ENCODE data around the gene NR3C2.
"Not testable (repeated sequence)": the region's sequence is repeated elsewhere in the genome, so short reads cannot be mapped to it uniquely, and the experiment has no call there.

The NR3C2 gene

DNA sequence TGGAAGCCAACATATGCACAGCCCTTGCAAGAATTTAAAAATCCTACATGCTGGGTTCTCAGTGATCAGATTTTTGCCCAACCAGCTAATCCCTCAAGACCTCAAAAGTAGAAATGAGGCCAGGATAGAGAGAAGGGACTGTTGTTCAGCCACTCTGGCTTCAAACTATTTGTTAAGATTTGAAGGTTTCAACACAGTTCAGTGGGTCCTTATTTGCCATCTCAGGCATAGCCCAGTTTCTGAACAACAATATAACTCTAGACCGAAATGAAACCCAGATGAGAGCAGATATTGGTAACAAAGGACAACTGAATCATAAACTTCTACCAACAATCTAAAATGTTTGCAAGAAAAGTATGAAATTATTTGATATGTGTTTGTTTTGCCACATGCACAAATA, 237.3 kb downstream of the NR3C2 start:
- no peaks in the 10 kb centered on the region for H3K27me3 ChIP-seq (replicated peaks; ENCODE audit: control insufficient read depth, insufficient read depth, low read length, poor library complexity, severe bottlenecking)
- H3K4me1 ChIP-seq (ENCODE audit: control insufficient read depth, insufficient read depth, low read length, poor library complexity, severe bottlenecking), result no peaks in the 10 kb centered on the region
- no peaks in the 10 kb centered on the region for H3K36me3 ChIP-seq (ENCODE audit: control insufficient read depth, insufficient read depth, low read length)
- H3K27ac ChIP-seq (ENCODE audit: insufficient read depth, low read length, poor library complexity, severe bottlenecking), result no peak overlapping the region
- no peaks in the 10 kb centered on the region for H3K9me3 ChIP-seq (ENCODE audit: control insufficient read depth, low read length)
- no peak overlapping the region for H3K4me3 ChIP-seq (ENCODE audit: insufficient read depth, low read depth, low read length, poor library complexity, severe bottlenecking)
- no peak for DNase-seq

DNA sequence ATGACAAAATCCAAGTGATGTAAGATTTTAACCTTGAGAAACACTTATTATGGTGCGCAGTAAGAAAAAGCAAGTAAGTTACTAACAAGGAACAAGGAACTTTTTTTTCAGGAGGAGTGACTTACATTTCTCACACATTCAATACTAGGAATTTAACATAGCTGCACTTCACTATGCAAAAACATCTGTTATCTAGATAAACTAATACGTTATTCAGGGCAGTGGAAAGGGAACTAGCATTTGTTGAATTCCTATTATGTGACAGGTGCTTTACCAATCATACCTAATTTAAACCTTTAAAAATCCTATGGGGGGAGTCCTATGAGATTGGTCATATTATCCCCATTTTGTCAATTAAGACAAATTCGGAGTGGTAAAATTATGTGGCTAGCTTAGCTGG, 238.0 kb downstream of the NR3C2 start:
- Histone ChIP-seq H3K27ac (ENCODE audit: insufficient read depth, low read length, poor library complexity, severe bottlenecking) (no peak overlapping the region), H3K4me3 (ENCODE audit: insufficient read depth, low read depth, low read length, poor library complexity, severe bottlenecking) (no peak overlapping the region), H3K27me3 (replicated peaks; ENCODE audit: control insufficient read depth, insufficient read depth, low read length, poor library complexity, severe bottlenecking) (no peaks in the 10 kb centered on the region), H3K36me3 (ENCODE audit: control insufficient read depth, insufficient read depth, low read length) (no peaks in the 10 kb centered on the region), H3K4me1 (ENCODE audit: control insufficient read depth, insufficient read depth, low read length, poor library complexity, severe bottlenecking) (no peaks in the 10 kb centered on the region), H3K9me3 (ENCODE audit: control insufficient read depth, low read length) (no peaks in the 10 kb centered on the region)
- no peak for DNase-seq

DNA sequence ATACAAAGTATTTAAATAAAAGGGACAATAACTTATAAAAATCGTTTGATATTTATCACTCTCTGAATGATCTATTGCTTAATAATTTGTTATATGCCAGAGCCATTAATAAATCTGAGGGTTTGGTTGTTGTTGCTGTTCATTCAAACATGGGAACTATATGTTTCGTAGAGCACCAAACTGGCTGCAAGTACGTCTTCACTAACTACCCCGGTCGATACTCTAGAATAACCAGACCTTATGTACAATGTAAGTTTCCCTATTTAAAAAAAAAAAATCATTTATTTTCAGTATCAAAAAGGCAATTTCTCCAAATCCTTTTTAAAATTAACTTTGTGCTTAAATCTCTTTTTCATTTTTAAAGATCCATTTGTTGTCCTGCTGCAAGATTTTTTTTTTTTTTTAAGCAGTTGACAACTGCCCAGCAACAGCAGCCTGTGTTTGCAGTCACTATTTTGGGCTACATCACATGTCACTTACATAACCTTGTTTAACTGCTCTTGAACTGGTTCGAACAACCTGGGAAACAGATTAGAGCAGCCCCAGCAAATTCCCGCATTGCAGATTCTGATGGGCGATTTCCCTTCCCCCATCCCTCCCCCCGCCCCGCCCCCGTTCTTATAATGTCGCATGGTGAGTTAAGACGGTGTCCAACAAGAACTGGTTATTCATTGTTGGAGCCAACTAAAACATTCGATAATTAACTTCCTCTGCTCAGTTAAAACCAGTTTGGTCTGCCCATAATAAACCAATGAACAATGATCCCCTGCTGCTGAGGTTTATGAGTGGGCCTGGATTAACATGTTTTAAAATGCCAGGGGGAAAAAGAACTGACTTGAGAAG, 238.9 kb downstream of the NR3C2 start:
- no peak for DNase-seq
- Histone ChIP-seq H3K27me3 (replicated peaks; ENCODE audit: control insufficient read depth, insufficient read depth, low read length, poor library complexity, severe bottlenecking) (no peaks in the 10 kb centered on the region), H3K36me3 (ENCODE audit: control insufficient read depth, insufficient read depth, low read length) (no peaks in the 10 kb centered on the region), H3K9me3 (ENCODE audit: control insufficient read depth, low read length) (no peaks in the 10 kb centered on the region), H3K27ac (ENCODE audit: insufficient read depth, low read length, poor library complexity, severe bottlenecking) (no peak overlapping the region), H3K4me1 (ENCODE audit: control insufficient read depth, insufficient read depth, low read length, poor library complexity, severe bottlenecking) (no peaks in the 10 kb centered on the region), H3K4me3 (ENCODE audit: insufficient read depth, low read depth, low read length, poor library complexity, severe bottlenecking) (no peak overlapping the region)

DNA sequence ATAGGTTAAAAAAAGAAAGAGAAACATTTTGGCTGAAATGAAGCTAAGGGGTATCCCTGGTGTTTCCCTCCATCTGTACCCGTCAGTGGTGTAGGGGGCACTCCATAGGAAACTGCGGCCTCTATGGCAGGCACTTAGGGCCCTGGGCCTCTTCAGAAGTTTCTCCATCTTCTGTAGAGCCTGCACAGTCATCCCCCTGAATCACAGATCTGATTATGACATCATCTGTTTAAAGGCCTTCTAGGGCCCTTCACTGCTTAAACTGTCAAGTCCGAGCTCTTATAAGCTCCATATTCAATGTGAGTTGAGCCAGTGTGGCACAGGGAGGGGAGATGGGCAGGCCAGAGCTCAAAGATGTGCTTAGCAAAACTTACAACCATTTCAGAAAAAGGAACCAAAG, 241.3 kb downstream of the NR3C2 start:
- no peak for DNase-seq
- Histone ChIP-seq H3K9me3 (ENCODE audit: control insufficient read depth, low read length) (no peaks in the 10 kb centered on the region), H3K27me3 (replicated peaks; ENCODE audit: control insufficient read depth, insufficient read depth, low read length, poor library complexity, severe bottlenecking) (no peaks in the 10 kb centered on the region), H3K4me3 (ENCODE audit: insufficient read depth, low read depth, low read length, poor library complexity, severe bottlenecking) (no peak overlapping the region), H3K4me1 (ENCODE audit: control insufficient read depth, insufficient read depth, low read length, poor library complexity, severe bottlenecking) (no peaks in the 10 kb centered on the region), H3K27ac (ENCODE audit: insufficient read depth, low read length, poor library complexity, severe bottlenecking) (no peak overlapping the region), H3K36me3 (ENCODE audit: control insufficient read depth, insufficient read depth, low read length) (no peaks in the 10 kb centered on the region)

DNA sequence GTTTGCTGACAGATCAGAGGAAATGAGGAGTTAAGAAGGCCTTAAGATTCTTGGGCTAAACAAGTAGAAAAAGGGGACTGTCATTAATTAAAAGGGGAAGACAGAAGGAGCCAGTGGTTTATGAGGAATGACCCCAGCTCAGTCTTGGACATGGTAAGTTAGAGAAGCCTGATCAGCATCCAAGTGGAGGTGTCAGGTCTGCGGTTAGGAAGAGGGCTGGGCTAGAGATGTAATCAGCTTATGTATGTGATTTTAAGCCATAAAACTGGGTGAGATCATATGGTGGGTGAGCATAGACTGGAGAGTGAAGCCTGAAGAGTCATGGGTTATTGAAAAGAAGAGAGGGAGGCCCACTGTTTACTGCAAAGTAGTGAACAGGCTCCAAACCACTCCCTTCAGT, 246.1 kb downstream of the NR3C2 start:
- no peak overlapping the region for H3K27ac ChIP-seq (ENCODE audit: insufficient read depth, low read length, poor library complexity, severe bottlenecking)
- H3K9me3 ChIP-seq (ENCODE audit: control insufficient read depth, low read length), result no peaks in the 10 kb centered on the region
- no peaks in the 10 kb centered on the region for H3K4me1 ChIP-seq (ENCODE audit: control insufficient read depth, insufficient read depth, low read length, poor library complexity, severe bottlenecking)
- H3K27me3 ChIP-seq (replicated peaks; ENCODE audit: control insufficient read depth, insufficient read depth, low read length, poor library complexity, severe bottlenecking), result no peaks in the 10 kb centered on the region
- H3K36me3 ChIP-seq (ENCODE audit: control insufficient read depth, insufficient read depth, low read length), result peaks cover 18% of the 10 kb centered on the region
- no peak overlapping the region for H3K4me3 ChIP-seq (ENCODE audit: insufficient read depth, low read depth, low read length, poor library complexity, severe bottlenecking)
- DNase-seq, result no peak

DNA sequence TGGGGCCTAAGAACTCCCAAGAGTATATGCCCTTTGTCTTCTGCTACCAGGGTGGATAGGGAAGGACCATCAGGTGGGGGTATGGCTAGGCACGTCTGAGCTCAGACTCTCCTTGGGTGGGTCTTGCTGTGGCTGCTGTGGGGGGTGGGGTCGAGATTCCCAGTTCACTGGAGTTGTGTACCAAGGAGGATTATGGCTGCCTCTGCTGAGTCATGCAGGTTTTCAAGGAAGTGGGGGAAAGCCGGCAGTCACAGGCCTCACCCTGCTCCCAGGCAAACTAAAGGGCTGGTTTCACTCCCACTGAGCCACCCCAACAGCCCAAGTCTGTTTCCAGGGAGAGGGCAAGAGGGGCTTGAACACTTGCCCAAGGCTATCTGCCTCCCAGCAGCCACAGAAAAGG, 249.7 kb downstream of the NR3C2 start:
- H3K9me3 ChIP-seq (ENCODE audit: control insufficient read depth, low read length), result no peaks in the 10 kb centered on the region
- H3K27ac ChIP-seq (ENCODE audit: insufficient read depth, low read length, poor library complexity, severe bottlenecking), result no peak overlapping the region
- peaks cover 18% of the 10 kb centered on the region for H3K36me3 ChIP-seq (ENCODE audit: control insufficient read depth, insufficient read depth, low read length)
- H3K4me1 ChIP-seq (ENCODE audit: control insufficient read depth, insufficient read depth, low read length, poor library complexity, severe bottlenecking), result no peaks in the 10 kb centered on the region
- DNase-seq, result no peak
- H3K4me3 ChIP-seq (ENCODE audit: insufficient read depth, low read depth, low read length, poor library complexity, severe bottlenecking), result no peak overlapping the region
- no peaks in the 10 kb centered on the region for H3K27me3 ChIP-seq (replicated peaks; ENCODE audit: control insufficient read depth, insufficient read depth, low read length, poor library complexity, severe bottlenecking)

DNA sequence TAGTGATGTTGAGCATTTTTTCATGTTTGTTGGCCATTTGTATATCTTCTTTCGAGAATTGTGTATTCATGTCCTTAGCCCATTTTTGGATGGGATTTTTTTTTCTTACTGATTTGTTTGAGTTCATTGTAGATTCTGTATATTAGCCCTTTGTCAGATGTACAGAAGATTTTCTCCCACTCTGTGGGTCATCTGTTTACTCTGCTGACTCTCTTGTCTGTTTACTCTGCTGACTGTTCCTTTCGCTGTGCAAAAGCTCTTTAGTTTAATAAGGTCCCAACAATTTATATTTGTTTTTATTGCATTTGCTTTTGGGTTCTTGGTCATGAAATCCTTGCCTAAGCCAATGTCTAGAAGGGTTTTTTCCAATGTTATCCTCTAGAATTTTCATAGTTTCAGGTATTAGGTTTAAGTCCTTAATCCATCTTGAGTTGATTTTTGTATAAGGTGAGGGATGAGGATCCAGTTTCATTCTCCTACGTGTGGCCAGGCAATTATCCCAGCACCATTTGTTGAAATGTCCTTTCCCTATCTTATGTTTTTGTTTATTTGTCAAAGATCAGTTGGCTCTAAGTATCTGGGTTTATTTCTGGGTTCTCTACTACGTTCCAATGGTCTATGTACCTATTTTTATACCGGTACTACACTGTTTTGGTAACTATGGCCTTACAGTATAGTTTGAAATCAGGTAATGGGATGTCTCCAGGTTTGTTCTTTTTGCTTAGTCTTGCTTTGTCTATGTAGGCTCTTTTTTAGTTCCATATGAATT, 254.6 kb downstream of the NR3C2 start:
- not testable (repeated sequence) for DNase-seq; H3K4me3 ChIP-seq (ENCODE audit: insufficient read depth, low read depth, low read length, poor library complexity, severe bottlenecking); H3K27ac ChIP-seq (ENCODE audit: insufficient read depth, low read length, poor library complexity, severe bottlenecking); H3K27me3 ChIP-seq (replicated peaks; ENCODE audit: control insufficient read depth, insufficient read depth, low read length, poor library complexity, severe bottlenecking); H3K4me1 ChIP-seq (ENCODE audit: control insufficient read depth, insufficient read depth, low read length, poor library complexity, severe bottlenecking); H3K36me3 ChIP-seq (ENCODE audit: control insufficient read depth, insufficient read depth, low read length); H3K9me3 ChIP-seq (ENCODE audit: control insufficient read depth, low read length)

DNA sequence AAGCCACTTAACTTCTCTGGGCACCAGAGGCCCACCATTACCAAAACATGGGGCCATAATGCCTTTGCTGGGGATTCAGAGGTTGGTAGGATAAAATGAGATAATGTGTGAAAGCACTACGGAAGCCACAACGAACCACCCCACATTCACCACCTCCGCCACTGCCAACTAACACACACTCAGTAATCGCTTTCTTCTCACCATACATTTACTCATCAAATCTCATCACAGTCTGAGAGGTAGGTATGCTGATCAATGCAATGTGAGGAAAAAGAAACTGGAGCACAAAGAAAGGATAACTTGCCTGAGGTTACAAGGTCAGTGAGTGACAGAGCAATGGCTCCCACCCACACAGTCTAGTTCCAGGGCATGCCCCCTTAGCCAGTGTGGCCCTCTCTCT, 257.3 kb downstream of the NR3C2 start:
- Histone ChIP-seq H3K9me3 (ENCODE audit: control insufficient read depth, low read length) (no peaks in the 10 kb centered on the region), H3K27ac (ENCODE audit: insufficient read depth, low read length, poor library complexity, severe bottlenecking) (no peak overlapping the region), H3K4me3 (ENCODE audit: insufficient read depth, low read depth, low read length, poor library complexity, severe bottlenecking) (no peak overlapping the region), H3K36me3 (ENCODE audit: control insufficient read depth, insufficient read depth, low read length) (no peaks in the 10 kb centered on the region), H3K27me3 (replicated peaks; ENCODE audit: control insufficient read depth, insufficient read depth, low read length, poor library complexity, severe bottlenecking) (no peaks in the 10 kb centered on the region), H3K4me1 (ENCODE audit: control insufficient read depth, insufficient read depth, low read length, poor library complexity, severe bottlenecking) (no peaks in the 10 kb centered on the region)
- DNase-seq, result no peak

DNA sequence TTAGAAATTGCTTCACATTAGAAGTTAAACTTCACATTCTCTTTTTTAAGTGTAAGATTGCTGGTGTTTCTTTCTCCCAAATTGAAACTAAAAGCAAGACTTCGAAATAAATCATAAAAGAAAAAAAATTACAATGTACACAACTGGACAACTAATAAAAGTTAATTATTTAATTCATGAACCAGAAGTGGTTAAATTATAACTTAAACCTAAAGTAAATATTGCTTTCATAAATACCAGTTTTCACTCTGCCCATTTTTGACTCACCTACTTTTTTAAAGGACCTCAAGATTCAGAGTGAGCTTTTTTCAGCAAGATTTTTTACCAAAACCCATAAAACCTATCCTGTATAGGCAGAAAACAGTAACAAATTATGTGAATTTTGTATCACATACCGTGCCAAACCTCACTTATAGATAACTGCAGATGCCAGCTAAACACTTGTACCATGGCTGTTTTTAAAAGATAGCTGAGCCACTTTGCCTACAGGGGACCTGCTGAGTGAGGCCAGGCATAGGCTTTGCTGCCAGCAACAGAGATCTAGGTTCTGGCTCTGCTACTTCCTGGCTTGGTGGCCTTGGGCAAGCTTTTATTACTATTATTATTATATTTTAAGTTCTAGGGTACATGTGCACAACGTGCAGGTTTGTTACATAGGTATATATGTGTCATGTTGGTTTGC, 259.8 kb downstream of the NR3C2 start:
- H3K27ac ChIP-seq (ENCODE audit: insufficient read depth, low read length, poor library complexity, severe bottlenecking), result no peak overlapping the region
- no peak overlapping the region for H3K4me3 ChIP-seq (ENCODE audit: insufficient read depth, low read depth, low read length, poor library complexity, severe bottlenecking)
- H3K36me3 ChIP-seq (ENCODE audit: control insufficient read depth, insufficient read depth, low read length), result no peaks in the 10 kb centered on the region
- DNase-seq, result no peak
- H3K9me3 ChIP-seq (ENCODE audit: control insufficient read depth, low read length), result no peaks in the 10 kb centered on the region
- H3K27me3 ChIP-seq (replicated peaks; ENCODE audit: control insufficient read depth, insufficient read depth, low read length, poor library complexity, severe bottlenecking), result no peaks in the 10 kb centered on the region
- no peaks in the 10 kb centered on the region for H3K4me1 ChIP-seq (ENCODE audit: control insufficient read depth, insufficient read depth, low read length, poor library complexity, severe bottlenecking)

Measured in effector memory CD4-positive, alpha-beta T cell (primary cell).